HEK293 (cell line): ENCODE data around the gene ORAI2.

Experiments
- GLI2 ChIP-seq: fragments of 450-650 bp; formaldehyde crosslinking; IDR thresholded peaks from 2 replicates; pipeline ENCODE4; 2017; ENCODE audit warnings: missing biosample characterization, missing genetic modification characterization, low read depth, borderline replicate concordance
- GLIS2 ChIP-seq: fragments of 450-650 bp; formaldehyde crosslinking; IDR thresholded peaks from 2 replicates; pipeline ENCODE4 v1.5.1; 2016; ENCODE audit warnings: missing biosample characterization, missing genetic modification characterization
- KLF1 ChIP-seq: fragments of 450-650 bp; formaldehyde crosslinking; IDR thresholded peaks from 2 replicates; pipeline ENCODE4 v1.5.1; 2016; ENCODE audit warnings: missing biosample characterization, missing genetic modification characterization
- KLF7 ChIP-seq: fragments of 450-650 bp; formaldehyde crosslinking; IDR thresholded peaks from 2 replicates; pipeline ENCODE4 v1.5.1; 2016; ENCODE audit warnings: missing biosample characterization, missing genetic modification characterization, borderline replicate concordance
- PATZ1 ChIP-seq: fragments of 450-650 bp; formaldehyde crosslinking; IDR thresholded peaks from 2 replicates; pipeline ENCODE4 v1.5.1; 2016; ENCODE audit warnings: missing biosample characterization, missing genetic modification characterization
- PRDM6 ChIP-seq: fragments of 450-650 bp; formaldehyde crosslinking; IDR thresholded peaks from 2 replicates; pipeline ENCODE4 v1.5.1; 2017; ENCODE audit warnings: missing biosample characterization, missing genetic modification characterization
- SP2 ChIP-seq: fragments of 450-650 bp; formaldehyde crosslinking; IDR thresholded peaks from 2 replicates; pipeline ENCODE4 v1.5.1; 2016; ENCODE audit warnings: missing biosample characterization, missing genetic modification characterization
- ZBTB21 ChIP-seq: fragments of 450-650 bp; formaldehyde crosslinking; IDR thresholded peaks from 2 replicates; pipeline ENCODE4 v1.5.1; 2017; ENCODE audit warnings: missing biosample characterization, missing genetic modification characterization
- ZBTB44 ChIP-seq: fragments of 450-650 bp; IDR thresholded peaks from 2 replicates; pipeline ENCODE4 v1.5.1; 2018; ENCODE audit warnings: missing biosample characterization, mild to moderate bottlenecking, missing genetic modification characterization
- ZNF112 ChIP-seq: fragments of 450-650 bp; formaldehyde crosslinking; IDR thresholded peaks from 2 replicates; pipeline ENCODE4 v1.5.0; 2017; ENCODE audit warnings: missing biosample characterization, missing genetic modification characterization
- ZNF114 ChIP-seq: fragments of 450-650 bp; formaldehyde crosslinking; IDR thresholded peaks from 2 replicates; pipeline ENCODE4 v1.5.0; 2017; ENCODE audit warnings: missing biosample characterization, missing genetic modification characterization
- ZNF133 ChIP-seq: fragments of 450-650 bp; formaldehyde crosslinking; IDR thresholded peaks from 2 replicates; pipeline ENCODE4 v1.5.1; 2016; ENCODE audit warnings: missing biosample characterization, missing genetic modification characterization
- ZNF138 ChIP-seq: fragments of 450-650 bp; formaldehyde crosslinking; IDR thresholded peaks from 2 replicates; pipeline ENCODE4 v1.5.1; 2016; ENCODE audit warnings: missing biosample characterization, missing genetic modification characterization, borderline replicate concordance
- ZNF169 ChIP-seq: fragments of 450-650 bp; formaldehyde crosslinking; IDR thresholded peaks from 2 replicates; pipeline ENCODE4 v1.5.1; 2016; ENCODE audit warnings: missing biosample characterization, missing genetic modification characterization
- ZNF239 ChIP-seq: fragments of 450-650 bp; formaldehyde crosslinking; IDR thresholded peaks from 2 replicates; pipeline ENCODE4 v1.5.1; 2016; ENCODE audit warnings: missing biosample characterization, missing genetic modification characterization
- ZNF362 ChIP-seq: fragments of 450-650 bp; formaldehyde crosslinking; IDR thresholded peaks from 2 replicates; pipeline ENCODE4 v1.5.1; 2016; ENCODE audit warnings: missing biosample characterization, missing genetic modification characterization
- ZNF394 ChIP-seq: fragments of 450-650 bp; formaldehyde crosslinking; IDR thresholded peaks from 2 replicates; pipeline ENCODE4 v1.5.1; 2016; ENCODE audit warnings: missing biosample characterization, missing genetic modification characterization, mild to moderate bottlenecking, moderate library complexity, borderline replicate concordance
- ZNF398 ChIP-seq: fragments of 450-650 bp; formaldehyde crosslinking; IDR thresholded peaks from 2 replicates; pipeline ENCODE4 v1.5.1; 2017; ENCODE audit warnings: missing biosample characterization, missing genetic modification characterization
- ZNF433 ChIP-seq: fragments of 450-650 bp; formaldehyde crosslinking; IDR thresholded peaks from 2 replicates; pipeline ENCODE4 v1.5.1; 2016; ENCODE audit warnings: missing biosample characterization, missing genetic modification characterization, low read depth
- ZNF513 ChIP-seq: fragments of 450-650 bp; IDR thresholded peaks from 2 replicates; pipeline ENCODE4 v1.5.1; 2018; ENCODE audit warnings: missing biosample characterization, missing genetic modification characterization
- ZNF548 ChIP-seq: fragments of 450-650 bp; formaldehyde crosslinking; IDR thresholded peaks from 2 replicates; pipeline ENCODE4 v1.5.1; 2016; ENCODE audit warnings: missing biosample characterization, missing genetic modification characterization
- ZNF585B ChIP-seq: fragments of 450-650 bp; formaldehyde crosslinking; IDR thresholded peaks from 2 replicates; pipeline ENCODE4 v1.5.1; 2016; ENCODE audit warnings: missing biosample characterization, missing genetic modification characterization
- ZNF600 ChIP-seq: fragments of 450-650 bp; formaldehyde crosslinking; IDR thresholded peaks from 2 replicates; pipeline ENCODE4 v1.5.1; 2016; ENCODE audit warnings: missing biosample characterization, missing genetic modification characterization
- ZNF629 ChIP-seq: fragments of 450-650 bp; formaldehyde crosslinking; IDR thresholded peaks from 2 replicates; pipeline ENCODE4 v1.5.1; 2017; ENCODE audit warnings: missing biosample characterization, missing genetic modification characterization
- ZSCAN16 ChIP-seq: fragments of 450-650 bp; formaldehyde crosslinking; IDR thresholded peaks from 2 replicates; pipeline ENCODE4 v1.5.1; 2016; ENCODE audit warnings: missing biosample characterization, missing genetic modification characterization
- ZSCAN18 ChIP-seq: fragments of 450-650 bp; formaldehyde crosslinking; IDR thresholded peaks from 2 replicates; pipeline ENCODE4 v1.5.1; 2016; ENCODE audit warnings: missing biosample characterization, missing genetic modification characterization
- ZSCAN5A ChIP-seq: fragments of 450-650 bp; formaldehyde crosslinking; IDR thresholded peaks from 2 replicates; pipeline ENCODE4 v1.5.1; 2016; ENCODE audit warnings: missing biosample characterization, missing genetic modification characterization

Gene ORAI2

GRCh38 chr7:102434039-102434486, 688 bp downstream of the ORAI2 start (continued):
- TF ChIP-seq ZNF112 (tag by site-specific recombination) = no peak
- no peak for TF ChIP-seq ZSCAN5A (tag by site-specific recombination)
- TF ChIP-seq ZNF398 (tag by site-specific recombination) = no peak
- no peak for TF ChIP-seq ZNF239 (tag by site-specific recombination)
- no peak for TF ChIP-seq PRDM6 (tag by site-specific recombination)
- TF ChIP-seq ZNF114 (tag by site-specific recombination) = no peak
- TF ChIP-seq ZNF133 (tag by site-specific recombination) = no peak
- TF ChIP-seq ZNF629 (tag by site-specific recombination) = no peak
- no peak for TF ChIP-seq ZNF585B (tag by site-specific recombination)
- no peak for TF ChIP-seq ZBTB21
- no peak for TF ChIP-seq PATZ1 (tag by site-specific recombination)
- no peak for TF ChIP-seq ZNF600
- TF ChIP-seq ZNF394 (tag by site-specific recombination) = no peak
- TF ChIP-seq KLF7 (tag by site-specific recombination) = no peak
- no peak for TF ChIP-seq ZBTB44 (tag by site-specific recombination)
- 0 out of 2 replicates have a peak, but pooled peaks have one; percentile 2 for TF ChIP-seq GLIS2 (tag by site-specific recombination)
- no peak for TF ChIP-seq SP2
- TF ChIP-seq ZNF138 (tag by site-specific recombination) = no peak
- no peak for TF ChIP-seq ZNF433 (tag by site-specific recombination)
- peak; percentile 79 for TF ChIP-seq ZNF362 (tag by site-specific recombination)
- TF ChIP-seq ZNF169 (tag by site-specific recombination) = no peak
- no peak for TF ChIP-seq ZSCAN18 (tag by site-specific recombination)
- no peak for TF ChIP-seq KLF1 (tag by site-specific recombination)
- no peak for TF ChIP-seq ZNF513 (tag by site-specific recombination)
- TF ChIP-seq GLI2 (tag by site-specific recombination) = no peak
- no peak for TF ChIP-seq ZSCAN16 (tag by site-specific recombination)
- no peak for TF ChIP-seq ZNF548 (tag by site-specific recombination)
